WI38 (cell line): Measurements from ENCODE around the gene DNAH8.

Experiments
- H3K4me3 ChIP-seq: 2 replicates; pipeline ENCODE4 v1.5.1; 2011; ENCODE audit warnings: low read depth, mild to moderate bottlenecking, control low read depth, low read length
- TF ChIP-seq, protein P1 (sequence below): IDR thresholded peaks from 2 replicates; pipeline ENCODE4 v1.5.1; 2012; ENCODE audit warnings: low read depth, mild to moderate bottlenecking, control low read depth, low read length

DNAH8 gene

DNA sequence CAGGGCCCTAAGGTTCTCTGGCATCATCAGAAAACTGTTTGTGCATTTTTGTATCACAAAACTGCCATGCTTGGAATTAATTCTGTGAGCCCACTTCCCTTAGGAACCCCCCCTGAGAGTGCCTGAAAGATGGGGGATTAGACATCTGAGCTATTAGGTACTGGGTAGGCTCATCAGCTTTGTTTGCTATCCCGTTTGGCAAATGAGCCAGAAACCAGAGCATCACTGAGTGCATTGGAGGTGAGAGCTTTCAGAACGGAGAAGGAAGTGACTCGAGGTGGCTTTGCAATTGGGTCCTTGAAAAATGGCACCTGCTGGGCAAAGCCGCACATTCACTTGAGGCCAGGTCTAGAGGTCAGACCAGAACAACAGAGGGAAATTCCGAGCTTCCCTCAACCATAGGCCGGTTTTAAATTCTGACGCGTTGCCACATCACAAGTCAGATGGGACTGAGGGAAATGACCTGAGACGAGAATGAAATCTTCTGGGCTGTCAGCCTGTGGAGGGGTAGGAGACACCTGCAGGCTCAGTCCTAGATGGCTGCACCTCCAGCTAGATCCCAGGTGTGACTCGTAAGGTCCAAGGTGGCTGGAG lies 325.1 kb downstream of the DNAH8 start:
- TF ChIP-seq, protein P1, sequence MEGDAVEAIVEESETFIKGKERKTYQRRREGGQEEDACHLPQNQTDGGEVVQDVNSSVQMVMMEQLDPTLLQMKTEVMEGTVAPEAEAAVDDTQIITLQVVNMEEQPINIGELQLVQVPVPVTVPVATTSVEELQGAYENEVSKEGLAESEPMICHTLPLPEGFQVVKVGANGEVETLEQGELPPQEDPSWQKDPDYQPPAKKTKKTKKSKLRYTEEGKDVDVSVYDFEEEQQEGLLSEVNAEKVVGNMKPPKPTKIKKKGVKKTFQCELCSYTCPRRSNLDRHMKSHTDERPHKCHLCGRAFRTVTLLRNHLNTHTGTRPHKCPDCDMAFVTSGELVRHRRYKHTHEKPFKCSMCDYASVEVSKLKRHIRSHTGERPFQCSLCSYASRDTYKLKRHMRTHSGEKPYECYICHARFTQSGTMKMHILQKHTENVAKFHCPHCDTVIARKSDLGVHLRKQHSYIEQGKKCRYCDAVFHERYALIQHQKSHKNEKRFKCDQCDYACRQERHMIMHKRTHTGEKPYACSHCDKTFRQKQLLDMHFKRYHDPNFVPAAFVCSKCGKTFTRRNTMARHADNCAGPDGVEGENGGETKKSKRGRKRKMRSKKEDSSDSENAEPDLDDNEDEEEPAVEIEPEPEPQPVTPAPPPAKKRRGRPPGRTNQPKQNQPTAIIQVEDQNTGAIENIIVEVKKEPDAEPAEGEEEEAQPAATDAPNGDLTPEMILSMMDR = no peak
- H3K4me3 ChIP-seq = no peak overlapping the region

DNA sequence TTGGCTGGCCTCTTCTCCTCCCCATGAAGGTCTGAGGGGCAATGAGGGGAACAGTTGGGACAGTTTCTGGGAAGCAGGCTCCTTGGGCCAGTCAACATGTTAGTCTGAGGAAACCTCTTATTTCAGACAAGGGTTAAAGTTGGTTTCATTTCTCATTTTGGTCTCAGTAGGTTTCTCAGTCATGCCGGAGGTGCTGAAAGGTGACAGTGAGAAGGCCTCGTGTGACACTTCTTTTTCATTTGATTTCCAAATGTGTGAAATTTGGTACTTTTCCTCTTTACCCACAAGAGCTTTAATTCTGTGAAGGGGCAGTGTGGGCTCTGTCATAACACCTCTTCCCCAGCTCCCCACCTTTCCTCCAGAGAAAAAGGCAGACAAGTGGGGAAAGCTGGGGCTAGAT lies 326.0 kb downstream of the DNAH8 start:
- TF ChIP-seq, protein P1 = no peak
- H3K4me3 ChIP-seq = no peak overlapping the region

DNA sequence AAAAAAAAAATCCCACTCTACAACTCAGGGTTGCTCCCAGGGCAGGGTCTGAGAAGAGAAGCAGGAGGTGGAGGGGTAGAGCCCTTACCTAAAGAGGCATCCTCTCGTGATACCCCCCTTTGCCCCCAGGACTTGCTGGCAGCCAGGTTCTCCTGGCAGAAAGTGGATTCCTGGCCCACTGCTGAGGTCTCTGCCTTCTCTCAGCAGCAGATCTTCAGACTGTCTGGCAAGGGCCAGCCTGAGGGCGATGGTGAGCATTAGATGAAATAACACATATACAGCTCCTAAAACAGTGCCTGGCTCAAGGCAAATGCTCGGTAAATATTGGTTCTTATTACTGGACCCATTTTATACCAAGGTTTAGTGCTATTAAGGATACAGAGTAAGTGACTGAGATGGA lies 328.7 kb downstream of the DNAH8 start:
- TF ChIP-seq, protein P1 = no peak
- no peak overlapping the region for H3K4me3 ChIP-seq

DNA sequence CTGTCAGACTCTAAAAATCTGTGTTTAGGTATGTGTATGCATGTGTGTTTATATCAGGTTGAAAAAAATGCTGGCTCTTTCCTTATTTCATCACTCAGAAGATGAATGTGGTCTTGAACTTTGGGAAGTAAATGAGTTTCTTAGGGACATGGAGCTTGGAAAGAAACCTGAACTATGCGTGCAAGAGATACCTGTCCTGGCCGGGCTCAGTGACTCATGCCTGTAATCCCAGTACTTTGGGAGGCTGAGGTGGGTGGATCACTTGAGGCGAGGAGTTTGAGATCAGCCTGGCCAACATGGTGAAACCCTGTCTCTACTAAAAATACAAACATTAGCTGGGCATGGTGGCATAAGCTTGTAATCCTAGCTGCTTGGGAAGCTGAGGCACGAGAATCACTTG lies 329.1 kb downstream of the DNAH8 start:
- TF ChIP-seq, protein P1 = no peak

DNA sequence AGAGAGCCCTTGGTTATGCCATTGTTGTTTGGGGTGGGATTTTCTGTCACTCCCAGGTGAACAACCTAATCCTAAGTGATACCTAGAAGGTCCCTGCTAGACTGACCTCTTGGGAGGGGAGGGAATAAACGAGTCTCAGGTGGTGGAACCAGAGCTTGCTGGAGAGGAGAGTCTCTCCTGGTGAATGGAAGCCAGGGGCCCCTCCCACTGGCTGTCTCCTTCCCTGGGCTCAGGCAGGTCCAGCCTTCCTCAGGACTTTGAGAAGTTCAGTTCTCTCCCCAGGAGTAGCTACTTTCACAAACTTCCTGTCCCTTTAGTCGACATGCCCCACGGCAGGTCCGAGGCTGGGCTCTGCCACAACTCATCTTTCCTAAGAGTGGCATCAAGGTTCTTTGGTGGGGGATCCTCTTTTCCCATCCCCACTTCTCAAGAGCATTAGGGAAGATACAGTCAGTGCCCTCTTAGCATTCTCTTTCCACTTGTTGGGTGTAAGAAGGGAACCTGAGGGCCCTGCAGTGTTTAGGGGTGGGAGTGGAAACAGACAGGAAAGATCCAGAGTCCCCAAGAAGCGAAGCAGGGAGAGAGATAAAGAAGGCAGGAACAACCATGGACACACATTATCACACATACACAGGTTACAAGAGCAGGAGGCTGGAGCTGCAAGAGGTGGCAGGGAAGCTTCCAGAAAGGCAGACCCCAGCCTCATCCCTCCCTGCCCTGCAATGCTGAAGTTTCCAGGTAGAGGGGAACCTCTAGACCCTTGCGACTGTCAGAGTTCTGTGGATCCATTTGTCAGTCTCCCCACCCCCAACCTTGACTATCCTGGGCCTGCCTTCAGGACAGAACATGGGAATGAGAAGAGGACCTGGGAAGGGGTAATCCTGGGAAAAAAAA lies 332.6 kb downstream of the DNAH8 start:
- TF ChIP-seq, protein P1 = no peak
- no peak overlapping the region for H3K4me3 ChIP-seq

More for the DNA sequence above, 329.1 kb downstream of the DNAH8 start:
- H3K4me3 ChIP-seq = no peak overlapping the region

DNA sequence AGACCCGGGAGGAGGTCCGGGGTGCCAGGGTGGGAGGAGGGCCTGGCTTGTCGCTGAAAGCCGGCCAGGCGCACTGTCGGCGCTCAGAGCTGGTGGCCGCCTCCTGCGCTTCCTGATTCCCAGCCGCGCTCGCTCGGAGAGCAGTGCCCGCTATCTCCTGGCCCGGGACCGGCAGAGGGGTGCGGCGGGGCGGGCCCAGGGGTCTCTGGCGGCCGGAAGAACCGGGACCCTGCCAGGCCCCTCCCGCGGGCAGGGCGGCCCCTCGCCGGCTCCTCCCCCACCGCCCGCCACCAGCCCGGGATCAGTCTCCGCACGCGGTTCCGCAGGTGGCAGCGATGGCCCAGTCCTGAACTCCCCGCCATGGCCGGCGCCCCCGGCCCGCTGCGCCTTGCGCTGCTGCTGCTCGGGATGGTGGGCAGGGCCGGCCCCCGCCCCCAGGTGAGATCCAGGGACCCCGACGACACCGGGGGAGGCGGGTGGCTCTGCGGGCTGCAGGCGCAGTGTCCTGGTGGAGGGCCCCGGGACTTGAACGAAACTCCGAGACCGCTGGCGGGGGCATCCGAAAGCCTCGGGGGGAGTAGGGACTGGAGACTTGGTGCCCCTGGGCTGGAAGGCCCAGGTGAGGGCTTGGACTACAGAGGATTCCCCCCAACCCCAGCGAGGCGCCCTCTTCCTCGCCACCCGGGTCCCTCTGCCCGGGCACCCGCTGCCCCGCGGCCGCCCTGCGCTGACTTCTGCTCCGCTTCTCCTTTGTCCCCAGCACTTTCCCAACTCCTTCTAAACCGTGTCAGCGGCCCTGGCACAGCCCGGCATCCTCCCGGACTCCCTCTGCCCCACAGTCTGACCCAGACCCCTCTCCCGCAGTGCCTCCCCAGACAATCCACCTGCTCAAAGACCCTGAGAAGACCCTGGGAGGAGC lies 333.6 kb downstream of the DNAH8 start, which contains the start of gene GLP1R:
Gene GLP1R, plus strand, starts transcription at position 301 of the 919 bp plus-strand sequence. Its CDS starts 60 bp downstream, at position 361.
- H3K4me3 ChIP-seq = no peak within 1 kb of the TSS
- TF ChIP-seq, protein P1 = no peak
